ENCODE data around the gene BSDC1. TPM values are rescaled to one million over a fixed set of nuclear protein-coding genes. Genes with fewer than 3 reads are reported as not detected.

Gene BSDC1
- total and polyA plus RNA-seq, 10 of the 15 experiments (the other 5 are each of a cell fraction or from before 2014, with no cell fraction given) = 3.0 to 39.7 (median 22.8) TPM

DNA sequence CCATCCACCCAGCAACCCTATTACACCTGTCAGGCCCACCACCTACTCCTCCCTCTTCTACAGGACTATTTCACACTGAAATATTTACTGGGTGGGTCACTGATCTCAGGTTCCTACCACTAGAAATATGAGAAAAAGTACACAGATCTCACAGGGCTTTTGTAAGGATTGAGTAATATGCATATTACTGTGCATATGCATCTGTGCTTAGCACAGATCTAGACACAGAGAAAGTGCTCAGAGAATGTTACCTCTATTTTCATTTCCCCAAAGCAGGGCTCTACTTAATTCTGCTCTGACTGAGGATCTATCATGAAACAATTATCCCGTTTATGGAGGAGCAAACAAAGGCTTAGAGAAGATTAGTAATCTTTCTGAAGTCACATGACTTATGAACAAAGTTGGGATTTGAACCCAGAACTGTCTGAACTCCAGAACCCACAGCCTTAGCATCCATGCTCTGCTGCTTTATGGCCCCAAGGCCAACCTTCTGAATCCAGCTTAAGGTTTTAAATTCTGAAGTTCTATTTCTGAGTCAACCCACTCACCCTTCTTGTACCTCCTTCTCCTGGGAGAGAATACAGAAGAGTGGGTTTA is 20.1 kb downstream of the BSDC1 start:
- BruUV-seq (replicated peaks) = TSS peak; percentile 30
- no peak for TF ChIP-seq SP1 (IDR thresholded peaks at IDR 0.05; ENCODE audit: low read depth, low read length)
- DNase-seq (ENCODE audit: low read depth, low spot score) (no peak), ATAC-seq (no peak), FAIRE-seq (no peak)
- Histone ChIP-seq H3K27me3 (replicated peaks in 1 of 2; ENCODE audit: control insufficient read depth in 2 of 2, insufficient read depth in 2 of 2, low read length in 1 of 2) (no peaks in the 10 kb centered on the region), H3K4me2 (ENCODE audit: control insufficient read depth, insufficient read depth) (no peak overlapping the region), H3K27ac (ENCODE audit: control insufficient read depth, insufficient read depth) (no peak overlapping the region), H3K79me2 (ENCODE audit: control insufficient read depth, insufficient read depth, low read length) (no peaks in the 10 kb centered on the region), H2AFZ (ENCODE audit: control insufficient read depth, low read depth, low read length) (no peak overlapping the region), H3K4me1 (ENCODE audit: control insufficient read depth, insufficient read depth, low read length) (peaks cover 10% of the 10 kb centered on the region), H4K20me1 (ENCODE audit: control insufficient read depth, insufficient read depth) (no peaks in the 10 kb centered on the region), H3K4me3 (no peak overlapping the region), H3K36me3 (ENCODE audit: control insufficient read depth in 2 of 2, insufficient read depth in 2 of 2, low read length in 1 of 2) (peaks cover 14 to 15% of the 10 kb centered on the region in 2 experiments), H3K9ac (ENCODE audit: control insufficient read depth, insufficient read depth, low read length) (no peak overlapping the region), H3K9me3 (replicated peaks; ENCODE audit: control insufficient read depth, insufficient read depth, low read length) (no peaks in the 10 kb centered on the region)
- POLR2A ChIA-PET = no interaction called here
- RAD21 ChIA-PET (ENCODE audit: unreplicated experiment) = interaction anchor here (1.2 kb wide), 1 partner anchor 20 kb away, joined by 3 read pairs; the partner anchor contains the start of gene BSDC1
- SMC1A ChIA-PET (ENCODE audit: uncharacterized antibody, unreplicated experiment) = no interaction called here
- intact Hi-C loops (cut with micrococcal nuclease; ENCODE audit: unreplicated experiment) (loop anchor here (2.0 kb wide), 1 partner anchor 39 kb away; no protein-coding TSS in a partner anchor), in situ Hi-C loops (cut with MboI) (no loop called here)
- WGBS (ENCODE audit: insufficient coverage, insufficient replicate concordance, low lambda C conversion rate, missing lambda C conversion rate) = 0% methylated on average over 1 of the region's 1 CpG
- CTCF ChIA-PET = no interaction called here

DNA sequence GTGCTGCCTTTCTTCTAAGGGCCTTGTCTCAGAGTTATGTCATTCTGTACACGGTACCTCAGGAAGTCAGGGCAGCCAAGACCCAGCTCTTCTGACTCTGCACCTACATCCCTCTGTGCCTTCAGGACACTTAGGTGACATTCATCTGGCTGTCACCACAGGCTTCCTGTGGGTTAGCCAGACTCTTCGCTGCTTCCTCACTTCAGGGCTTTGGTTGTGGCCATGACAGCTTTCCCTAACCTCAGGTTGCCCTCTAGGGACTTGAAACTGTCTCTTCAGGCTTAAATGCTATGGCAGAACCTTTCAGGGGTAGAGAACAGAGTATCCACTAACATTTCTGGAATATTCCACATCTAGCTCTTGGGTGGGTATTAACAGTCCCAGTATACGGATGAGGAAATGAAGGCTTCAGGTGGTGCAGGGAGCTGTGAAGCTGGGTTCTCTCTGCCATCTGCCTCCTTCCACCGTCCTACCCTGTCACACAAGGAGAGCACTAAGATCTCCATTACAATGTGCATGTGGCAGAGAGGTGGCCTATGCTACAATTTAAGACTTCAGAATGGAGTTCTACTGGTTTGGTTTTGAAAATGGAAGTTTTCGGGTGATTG is 22.0 kb downstream of the BSDC1 start:
- 67% methylated on average over 5 of the region's 5 CpGs for WGBS (ENCODE audit: insufficient coverage, insufficient replicate concordance, low lambda C conversion rate, missing lambda C conversion rate)
- H3K27ac ChIP-seq (ENCODE audit: control insufficient read depth, insufficient read depth) = no peak overlapping the region
- H3K4me3 ChIP-seq = no peak overlapping the region
- peaks cover 13 to 17% of the 10 kb centered on the region in 2 experiments for H3K36me3 ChIP-seq (ENCODE audit: control insufficient read depth in 2 of 2, insufficient read depth in 2 of 2, low read length in 1 of 2)
- in situ Hi-C loops (cut with MboI) (no loop called here), intact Hi-C loops (cut with micrococcal nuclease; ENCODE audit: unreplicated experiment) (loop anchor here (2.0 kb wide), 1 partner anchor 37 kb away; no protein-coding TSS in a partner anchor)
- peak; percentile 41 for FAIRE-seq
- no peak overlapping the region for H2AFZ ChIP-seq (ENCODE audit: control insufficient read depth, low read depth, low read length)
- peak; percentile 63 for TF ChIP-seq RAD21 (IDR thresholded peaks at IDR 0.05; ENCODE audit: insufficient read depth, low read depth, low read length)
- no peak for TF ChIP-seq ZNF24 (IDR thresholded peaks at IDR 0.05)
- no peak for TF ChIP-seq FOS (IDR thresholded peaks at IDR 0.05; ENCODE audit: borderline replicate concordance, extremely low read depth, insufficient read length)
- TF ChIP-seq, protein P1, sequence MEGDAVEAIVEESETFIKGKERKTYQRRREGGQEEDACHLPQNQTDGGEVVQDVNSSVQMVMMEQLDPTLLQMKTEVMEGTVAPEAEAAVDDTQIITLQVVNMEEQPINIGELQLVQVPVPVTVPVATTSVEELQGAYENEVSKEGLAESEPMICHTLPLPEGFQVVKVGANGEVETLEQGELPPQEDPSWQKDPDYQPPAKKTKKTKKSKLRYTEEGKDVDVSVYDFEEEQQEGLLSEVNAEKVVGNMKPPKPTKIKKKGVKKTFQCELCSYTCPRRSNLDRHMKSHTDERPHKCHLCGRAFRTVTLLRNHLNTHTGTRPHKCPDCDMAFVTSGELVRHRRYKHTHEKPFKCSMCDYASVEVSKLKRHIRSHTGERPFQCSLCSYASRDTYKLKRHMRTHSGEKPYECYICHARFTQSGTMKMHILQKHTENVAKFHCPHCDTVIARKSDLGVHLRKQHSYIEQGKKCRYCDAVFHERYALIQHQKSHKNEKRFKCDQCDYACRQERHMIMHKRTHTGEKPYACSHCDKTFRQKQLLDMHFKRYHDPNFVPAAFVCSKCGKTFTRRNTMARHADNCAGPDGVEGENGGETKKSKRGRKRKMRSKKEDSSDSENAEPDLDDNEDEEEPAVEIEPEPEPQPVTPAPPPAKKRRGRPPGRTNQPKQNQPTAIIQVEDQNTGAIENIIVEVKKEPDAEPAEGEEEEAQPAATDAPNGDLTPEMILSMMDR (IDR thresholded peaks at IDR 0.05 in 2 of 3, conservative IDR thresholded peaks at IDR 0.05 in 1 of 3; ENCODE audit: control insufficient read depth in 2 of 3, extremely low read depth in 1 of 3, insufficient read depth in 1 of 3, low read depth in 3 of 3, low read length in 3 of 3) = peak; percentile 6 to 46 (median 33); a peak in 3 of 6 replicates
- TF ChIP-seq YY1 (IDR thresholded peaks at IDR 0.05; ENCODE audit: low read depth, low read length) = no peak
- TF ChIP-seq SPI1 (IDR thresholded peaks at IDR 0.05; ENCODE audit: borderline replicate concordance, insufficient read depth, low read depth, low read length) = peak; percentile 20; the same call in 1 of the 2 replicates
- TF ChIP-seq SMC3 (IDR thresholded peaks at IDR 0.05; ENCODE audit: borderline replicate concordance, low read length) = peak; percentile 47; the same call in 1 of the 2 replicates
- peak; percentile 78 for TF ChIP-seq RUNX3 (IDR thresholded peaks at IDR 0.05; ENCODE audit: low read length)
- peak; percentile 33 for TF ChIP-seq MEF2B (IDR thresholded peaks at IDR 0.05; ENCODE audit: partially characterized antibody, poor library complexity, severe bottlenecking)
- no peaks in the 10 kb centered on the region for H3K9me3 ChIP-seq (replicated peaks; ENCODE audit: control insufficient read depth, insufficient read depth, low read length)
- H3K4me1 ChIP-seq (ENCODE audit: control insufficient read depth, insufficient read depth, low read length) = peaks cover 10% of the 10 kb centered on the region
- no peak overlapping the region for H3K9ac ChIP-seq (ENCODE audit: control insufficient read depth, insufficient read depth, low read length)
- no peak overlapping the region for H3K4me2 ChIP-seq (ENCODE audit: control insufficient read depth, insufficient read depth)
- no peaks in the 10 kb centered on the region for H3K79me2 ChIP-seq (ENCODE audit: control insufficient read depth, insufficient read depth, low read length)
- SMC1A ChIA-PET (ENCODE audit: uncharacterized antibody, unreplicated experiment) = interaction anchor here (1.1 to 2.1 kb wide), 6 partner anchors 12 to 156 kb away, joined by 3 to 9 read pairs (median 4); partner anchors contain the start of gene BSDC1
- RAD21 ChIA-PET (ENCODE audit: unreplicated experiment) = interaction anchor here (1.2 to 1.8 kb wide), 5 partner anchors 35 to 157 kb away, joined by 3 to 6 read pairs (median 4); partner anchors contain the start of genes HDAC1 and MARCKSL1
- ATAC-seq = peak; percentile 88
- CTCF ChIA-PET = interaction anchor here (0.6 to 1.9 kb wide), 9 partner anchors 9 to 156 kb away, joined by 3 to 15 read pairs (median 4); partner anchors contain the start of gene MARCKSL1
- H3K27me3 ChIP-seq (replicated peaks in 1 of 2; ENCODE audit: control insufficient read depth in 2 of 2, insufficient read depth in 2 of 2, low read length in 1 of 2) = no peaks in the 10 kb centered on the region
- no TSS peak for BruUV-seq (replicated peaks)
- POLR2A ChIA-PET = interaction anchor here (0.8 kb wide), 1 partner anchor 157 kb away, joined by 3 read pairs; no protein-coding TSS in a partner anchor
- no peaks in the 10 kb centered on the region for H4K20me1 ChIP-seq (ENCODE audit: control insufficient read depth, insufficient read depth)
- peak; percentile 61 for DNase-seq (ENCODE audit: low read depth, low spot score)

Data from GM12878 (cell line).